A549 (cell line): ENCODE measurements around the gene PSMD5. TPM values are rescaled to one million over a fixed set of nuclear protein-coding genes. Genes with fewer than 3 reads are reported as not detected.

Experiments used
- ATAC-seq, 2 experiments: fragments of 200-7000 bp in 1 of 2; fragments of >200 bp in 1 of 2; cut with Nextera tagmentation in 1 of 2; cut with Tn5 transposase in 1 of 2; 3 replicates each; pipeline versions ENCODE4 v1.8.0 to v1.9.1; 2018 to 2020; ENCODE audit warnings: mild to moderate bottlenecking in 1 of 2, moderate library complexity in 1 of 2
- CTCF ChIA-PET: fragments of 300-600 bp; sonication (Branson Sonifier 250); formaldehyde crosslinking; extraction: SDS; loops from one replicate; lab custom pipeline; 2021; ENCODE audit warnings: antibody characterized with exemption, inconsistent platforms; lab: Yijun Ruan, JAX
- POLR2A ChIA-PET: fragments of 350-600 bp; formaldehyde crosslinking; extraction: SDS; loops from one replicate; lab custom pipeline; 2021; ENCODE audit warnings: antibody characterized with exemption, inconsistent platforms; lab: Yijun Ruan, JAX
- DNase-seq, 2 experiments: peaks; one replicate each; pipeline versions ENCODE4 v3.0.0 to v3.0.0-alpha.2; 2011 to 2016; ENCODE audit warnings: low read depth in 1 of 2, low spot score in 1 of 2
- FAIRE-seq: peaks from 2 replicates; lab custom pipeline; 2011; peaks lifted over from hg19 to GRCh38; lab: Jason Lieb, UNC
- H3K27ac ChIP-seq, 2 experiments: fragments of >200 bp; sonication (Bioruptor Twin); formaldehyde crosslinking; 3 replicates each; pipeline ENCODE4 v1.5.1; 2016 to 2017
- H3K4me1 ChIP-seq: fragments of >200 bp; sonication (Bioruptor Twin); formaldehyde crosslinking; 3 replicates; pipeline ENCODE4 v1.6.1; 2016
- H3K4me2 ChIP-seq: fragments of >200 bp; sonication (Bioruptor Twin); formaldehyde crosslinking; 3 replicates; pipeline ENCODE4 v1.6.1; 2016
- H3K4me3 ChIP-seq: fragments of >200 bp; sonication (Bioruptor Twin); formaldehyde crosslinking; 3 replicates; pipeline ENCODE4 v1.5.1; 2016
- H3K9me3 ChIP-seq: fragments of >200 bp; sonication (Bioruptor Twin); formaldehyde crosslinking; 3 replicates; pipeline ENCODE4 v1.6.1; 2016
- CBX2 ChIP-seq: fragments of 200-600 bp; sonication (generic); IDR thresholded peaks from 2 replicates; pipeline ENCODE4 v1.6.1; 2016; ENCODE audit warnings: low read depth, mild to moderate bottlenecking, borderline replicate concordance
- CBX8 ChIP-seq: fragments of 200-600 bp; sonication (generic); IDR thresholded peaks from 2 replicates; pipeline ENCODE4 v1.6.1; 2016
- CEBPB ChIP-seq, 2 experiments: fragments of >200 bp in 1 of 2; sonication (Bioruptor Twin) in 1 of 2; formaldehyde crosslinking in 1 of 2; IDR thresholded peaks; 2 replicates each; pipeline ENCODE4 v1.6.1; 2012 to 2016
- EHF ChIP-seq: fragments of 250-450 bp; sonication (Bioruptor Pico); IDR thresholded peaks from 2 replicates; pipeline ENCODE4 v1.5.0; 2020; ENCODE audit warnings: mild to moderate bottlenecking
- EHMT2 ChIP-seq: fragments of 200-600 bp; sonication (generic); IDR thresholded peaks from 2 replicates; pipeline ENCODE4 v1.6.1; 2016; ENCODE audit warnings: antibody characterized with exemption, low read depth, mild to moderate bottlenecking, moderate library complexity
- FOSL2 ChIP-seq, 2 experiments: fragments of 450-650 bp in 1 of 2; fragments of >200 bp in 1 of 2; sonication (Bioruptor Twin) in 1 of 2; formaldehyde crosslinking; IDR thresholded peaks; 2 replicates each; pipeline versions ENCODE4 v1.5.0 to v1.6.1; 2016 to 2020; ENCODE audit warnings: mild to moderate bottlenecking in 1 of 2, moderate library complexity in 1 of 2
- FOXS1 ChIP-seq: fragments of 250-450 bp; sonication (Bioruptor Pico); IDR thresholded peaks from 2 replicates; pipeline ENCODE4 v1.5.0; 2020; ENCODE audit warnings: mild to moderate bottlenecking, moderate library complexity
- GATA3 ChIP-seq: IDR thresholded peaks from 2 replicates; pipeline ENCODE4 v1.6.1; 2012; ENCODE audit warnings: borderline replicate concordance
- HDAC2 ChIP-seq: fragments of 200-600 bp; sonication (generic); IDR thresholded peaks from 2 replicates; pipeline ENCODE4 v1.6.1; 2016
- HOXA7 ChIP-seq: fragments of 250-450 bp; sonication (Bioruptor Pico); IDR thresholded peaks from 2 replicates; pipeline ENCODE4 v1.5.0; 2020; ENCODE audit warnings: mild to moderate bottlenecking, moderate library complexity
- HOXB13 ChIP-seq: fragments of 250-450 bp; sonication (Bioruptor Pico); IDR thresholded peaks from 2 replicates; pipeline ENCODE4 v1.5.0; 2020; ENCODE audit warnings: low read depth, mild to moderate bottlenecking, moderate library complexity
- JUN ChIP-seq, 2 experiments: fragments of >200 bp; sonication (Bioruptor Twin); formaldehyde crosslinking; IDR thresholded peaks; 2 replicates in 1 of 2; 3 replicates in 1 of 2; pipeline ENCODE4 v1.6.1; 2016 to 2017
- JUNB ChIP-seq: fragments of >200 bp; sonication (Bioruptor Twin); formaldehyde crosslinking; IDR thresholded peaks from 2 replicates; pipeline ENCODE4 v1.6.1; 2016
- KDM1A ChIP-seq: fragments of 200-600 bp; sonication (generic); IDR thresholded peaks from 2 replicates; pipeline ENCODE4 v1.6.1; 2016; ENCODE audit warnings: low read depth, mild to moderate bottlenecking
- MAFK ChIP-seq: fragments of 450-650 bp; IDR thresholded peaks from 2 replicates; pipeline ENCODE4 v1.6.1; 2014; ENCODE audit not compliant: partially characterized antibody
- MAX ChIP-seq: IDR thresholded peaks from 2 replicates; pipeline ENCODE4 v1.6.1; 2012
- MAZ ChIP-seq: fragments of 150-350 bp; IDR thresholded peaks from 2 replicates; pipeline ENCODE4 v1.6.1; 2014; ENCODE audit warnings: antibody characterized with exemption, low read depth, low read length, borderline replicate concordance
- NFE2L2 ChIP-seq: fragments of 150-350 bp; conservative IDR thresholded peaks from 2 replicates; pipeline ENCODE4 v1.6.1; 2014; ENCODE audit warnings: low read length
- PHF8 ChIP-seq: fragments of 200-600 bp; sonication (generic); IDR thresholded peaks from 2 replicates; pipeline ENCODE4 v1.6.1; 2016; ENCODE audit warnings: low read depth, mild to moderate bottlenecking, antibody characterized with exemption, moderate library complexity, borderline replicate concordance
- POLR2AphosphoS2 ChIP-seq: conservative IDR thresholded peaks from 2 replicates; pipeline ENCODE4 v1.6.1; 2012; ENCODE audit warnings: low read length, improper control_type of control experiment, inconsistent platforms
- RAD21 ChIP-seq, 2 experiments: fragments of >200 bp in 1 of 2; sonication (Bioruptor Twin) in 1 of 2; formaldehyde crosslinking in 1 of 2; IDR thresholded peaks in 1 of 2; conservative IDR thresholded peaks in 1 of 2; 2 replicates in 1 of 2; 3 replicates in 1 of 2; pipeline ENCODE4 v1.6.1; 2012 to 2018; ENCODE audit warnings: inconsistent platforms in 1 of 2
- RCOR1 ChIP-seq: fragments of 150-350 bp; IDR thresholded peaks from 2 replicates; pipeline ENCODE4 v1.6.1; 2014; ENCODE audit warnings: antibody characterized with exemption, low read length, low read depth
- RNF2 ChIP-seq: fragments of 200-600 bp; sonication (generic); IDR thresholded peaks from 2 replicates; pipeline ENCODE4 v1.6.1; 2016; ENCODE audit warnings: low read depth, mild to moderate bottlenecking, antibody characterized with exemption, moderate library complexity, borderline replicate concordance
- SREBF2 ChIP-seq: fragments of 450-650 bp; IDR thresholded peaks from 2 replicates; pipeline ENCODE4 v1.6.1; 2014; ENCODE audit warnings: mild to moderate bottlenecking, moderate library complexity
- TFCP2L1 ChIP-seq: fragments of 250-450 bp; sonication (Bioruptor Pico); IDR thresholded peaks from 2 replicates; pipeline ENCODE4 v1.5.0; 2021; ENCODE audit warnings: mild to moderate bottlenecking
- ZC3H11A ChIP-seq: fragments of 450-650 bp; IDR thresholded peaks from 2 replicates; pipeline ENCODE4 v1.6.1; 2014; ENCODE audit warnings: antibody characterized with exemption, mild to moderate bottlenecking
- ZNF302 ChIP-seq: fragments of 250-450 bp; sonication (Bioruptor Pico); IDR thresholded peaks from 2 replicates; pipeline ENCODE4 v1.9.0; 2021; ENCODE audit warnings: inconsistent platforms, mild to moderate bottlenecking, moderate library complexity
- ZSCAN20 ChIP-seq: fragments of 250-450 bp; sonication (Bioruptor Pico); IDR thresholded peaks from 2 replicates; pipeline ENCODE4 v1.8.0; 2022; ENCODE audit warnings: mild to moderate bottlenecking, moderate library complexity
- WGBS: methylation state at CpG from one replicate; pipeline ENCODE4 v1.1.6; 2017; ENCODE audit errors: missing lambda C conversion rate; 5-methylcytosine and 5-hydroxymethylcytosine counted together
- polyA plus RNA-seq, 4 experiments: library from polyadenylated mRNA; depleted of rRNA in 3 of 4; stranded (reverse); fragments of >200 nt; fragmentation: RNase III in 1 of 4; extraction: RNeasy Plus Mini Kit Qiagen cat#74134 plus additional on column Dnase treatment in 1 of 4; gene quantifications; 2 replicates in 3 of 4; 3 replicates in 1 of 4; pipeline ENCODE4 v1.2.3, GENCODE V29; 2011 to 2017
- TF ChIP-seq, protein P1 (sequence below): fragments of 250-450 bp; sonication (Bioruptor Pico); IDR thresholded peaks from 2 replicates; pipeline ENCODE4 v1.5.0; 2020; ENCODE audit warnings: low read depth, mild to moderate bottlenecking, moderate library complexity

Gene PSMD5
- polyA plus RNA-seq, 2 of the 4 experiments (the other 2 are of a cell fraction) = 34.6 to 63.7 TPM

- ChIA-PET CTCF (interaction anchor here (1.3 to 2.1 kb wide), 4 partner anchors 9 to 263 kb away, joined by 3 to 8 read pairs (median 6); no protein-coding TSS in a partner anchor), POLR2A (no interaction called here)
- Histone ChIP-seq H3K9me3 (no peaks in the 10 kb centered on the region), H3K4me3 (no peak overlapping the region), H3K4me2 (no peak overlapping the region), H3K27ac (no peak overlapping the region), H3K4me1 (peaks cover 9% of the 10 kb centered on the region)
- no peak for FAIRE-seq
- TF ChIP-seq POLR2AphosphoS2 = no peak
- no peak for TF ChIP-seq CEBPB (IDR thresholded peaks at IDR 0.05)
- TF ChIP-seq ZSCAN20 = no peak
- no peak for TF ChIP-seq FOSL2 (IDR thresholded peaks at IDR 0.05)
- TF ChIP-seq FOSL2 (CRISPR knock-in tag; IDR thresholded peaks at IDR 0.05) = no peak
- TF ChIP-seq RAD21 (conservative IDR thresholded peaks at IDR 0.05 in 1 of 2, IDR thresholded peaks at IDR 0.05 in 1 of 2) = no peak
- TF ChIP-seq EHF (CRISPR knock-in tag) = no peak
- TF ChIP-seq CBX2 = no peak
- TF ChIP-seq ZNF302 = no peak
- no peak for TF ChIP-seq ZC3H11A
- TF ChIP-seq, protein P1, sequence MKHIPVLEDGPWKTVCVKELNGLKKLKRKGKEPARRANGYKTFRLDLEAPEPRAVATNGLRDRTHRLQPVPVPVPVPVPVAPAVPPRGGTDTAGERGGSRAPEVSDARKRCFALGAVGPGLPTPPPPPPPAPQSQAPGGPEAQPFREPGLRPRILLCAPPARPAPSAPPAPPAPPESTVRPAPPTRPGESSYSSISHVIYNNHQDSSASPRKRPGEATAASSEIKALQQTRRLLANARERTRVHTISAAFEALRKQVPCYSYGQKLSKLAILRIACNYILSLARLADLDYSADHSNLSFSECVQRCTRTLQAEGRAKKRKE (CRISPR knock-in tag) = no peak
- no peak for TF ChIP-seq RCOR1
- TF ChIP-seq MAZ = no peak
- no peak for TF ChIP-seq MAX
- no peak for TF ChIP-seq MAFK
- TF ChIP-seq PHF8 = no peak
- no peak for TF ChIP-seq JUNB
- no peak for TF ChIP-seq TFCP2L1 (CRISPR knock-in tag)
- no peak for TF ChIP-seq NFE2L2
- no peak for TF ChIP-seq HOXB13 (CRISPR knock-in tag)
- TF ChIP-seq EHMT2 = no peak
- WGBS = 61% methylated on average over 10 of the region's 10 CpGs
- ATAC-seq = no peak
- no peak for DNase-seq
Measured at GRCh38 chr9:120882935-120883607, 40.3 kb upstream of the PSMD5 start.

GRCh38 chr9:120879446-120879845 is 36.7 kb upstream of the PSMD5 start:
- CTCF ChIA-PET = no interaction called here

More at GRCh38 chr9:120879446-120879845, 36.7 kb upstream of the PSMD5 start:
- DNase-seq (no peak), FAIRE-seq (no peak), ATAC-seq (no peak)
- H3K4me3 ChIP-seq = no peak overlapping the region
- no peaks in the 10 kb centered on the region for H3K9me3 ChIP-seq
- no peak for TF ChIP-seq FOXS1 (CRISPR knock-in tag)
- TF ChIP-seq KDM1A = no peak
- TF ChIP-seq CBX2 = no peak
- no peak for TF ChIP-seq SREBF2
- no peak for TF ChIP-seq RNF2
- TF ChIP-seq HDAC2 = no peak
- no peak for TF ChIP-seq MAFK
- TF ChIP-seq CBX8 = no peak
- no peak for TF ChIP-seq GATA3
- no peak for TF ChIP-seq RCOR1
- no peak for TF ChIP-seq JUN (IDR thresholded peaks at IDR 0.05)
- no peak for TF ChIP-seq MAX
- TF ChIP-seq HOXA7 (CRISPR knock-in tag) = no peak
- H3K4me1 ChIP-seq = peaks cover 28% of the 10 kb centered on the region
- no peak overlapping the region for H3K27ac ChIP-seq
- POLR2A ChIA-PET = no interaction called here
- H3K4me2 ChIP-seq = no peak overlapping the region
- WGBS = 90% methylated on average over 6 of the region's 6 CpGs
